ENCODE data around the gene CENPF. TPM values are rescaled to one million over a fixed set of nuclear protein-coding genes. Genes with fewer than 3 reads are reported as not detected.

CENPF gene
- total and polyA plus RNA-seq, 2 of the 13 experiments (the other 11 are each of a cell fraction or from before 2014, with no cell fraction given) = 14.7 to 84.9 TPM

- TF ChIP-seq SNAPC4 (CRISPR knock-in tag; IDR thresholded peaks at IDR 0.05) = no peak
- TF ChIP-seq SNAI1 (CRISPR knock-in tag; IDR thresholded peaks at IDR 0.05; ENCODE audit: borderline replicate concordance) = no peak
- TF ChIP-seq NCOA5 (CRISPR knock-in tag; IDR thresholded peaks at IDR 0.05) = no peak
- TF ChIP-seq SOX5 (CRISPR knock-in tag; IDR thresholded peaks at IDR 0.05; ENCODE audit: borderline replicate concordance) = peak; percentile 38; the same call in 1 of the 2 replicates
- TF ChIP-seq E2F5 (CRISPR knock-in tag; conservative IDR thresholded peaks at IDR 0.05) = peak; percentile 93
- TF ChIP-seq KLF12 (CRISPR knock-in tag; IDR thresholded peaks at IDR 0.05; ENCODE audit: borderline replicate concordance) = peak; percentile 39; the same call in 1 of the 2 replicates
- TF ChIP-seq ZNF781 (CRISPR knock-in tag; IDR thresholded peaks at IDR 0.05; ENCODE audit: borderline replicate concordance, not compliant biosample characterization) = peak; percentile 70
- TF ChIP-seq KAT7 (CRISPR knock-in tag; IDR thresholded peaks at IDR 0.05; ENCODE audit: borderline replicate concordance) = peak; percentile 26; the same call in 1 of the 2 replicates
- TF ChIP-seq HOXA7 (CRISPR knock-in tag; IDR thresholded peaks at IDR 0.05) = no peak
- TF ChIP-seq ATF7-NPFF (CRISPR knock-in tag; IDR thresholded peaks at IDR 0.05; ENCODE audit: low read depth) = peak; percentile 99
- 0 out of 2 replicates have a peak, but pooled peaks have one; percentile 51 for TF ChIP-seq CHD2 (IDR thresholded peaks at IDR 0.05; ENCODE audit: low read depth, low read length)
- TF ChIP-seq NFRKB (IDR thresholded peaks at IDR 0.05) = no peak
- TF ChIP-seq PHF21A (CRISPR knock-in tag; IDR thresholded peaks at IDR 0.05) = peak; percentile 92
- TF ChIP-seq AHDC1 (CRISPR knock-in tag; IDR thresholded peaks at IDR 0.05; ENCODE audit: borderline replicate concordance) = peak; percentile 31; the same call in 1 of the 2 replicates
- TF ChIP-seq ZFP62 (CRISPR knock-in tag; IDR thresholded peaks at IDR 0.05) = no peak
- peak; percentile 88 for TF ChIP-seq ZMYM2 (CRISPR knock-in tag; IDR thresholded peaks at IDR 0.05)
These were observed at the start of gene CENPF (continued) for GRCh38 chr1:214602764-214603657.
